Measurements from ENCODE around the gene MAGEB17.

MAGEB17 gene

DNA sequence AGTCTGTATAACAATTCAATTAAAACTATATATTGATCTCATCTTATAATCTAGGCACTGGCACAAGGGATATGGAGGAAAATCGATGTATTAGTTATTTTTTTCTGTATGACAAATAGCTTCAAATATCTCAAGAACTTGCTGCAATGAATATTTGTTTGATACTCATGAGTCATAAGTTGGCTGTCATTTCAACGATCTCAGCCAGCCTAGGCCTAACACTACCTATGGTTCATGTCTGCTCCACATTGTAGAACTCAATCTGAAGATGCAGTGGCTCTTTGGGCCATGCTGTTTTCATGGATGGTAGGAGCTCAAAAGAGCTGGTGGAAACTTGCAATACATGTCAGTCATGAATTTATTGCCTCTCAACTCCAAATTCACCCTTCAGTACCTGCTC, 44.7 kb downstream of the MAGEB17 start:
- no peak for DNase-seq

DNA sequence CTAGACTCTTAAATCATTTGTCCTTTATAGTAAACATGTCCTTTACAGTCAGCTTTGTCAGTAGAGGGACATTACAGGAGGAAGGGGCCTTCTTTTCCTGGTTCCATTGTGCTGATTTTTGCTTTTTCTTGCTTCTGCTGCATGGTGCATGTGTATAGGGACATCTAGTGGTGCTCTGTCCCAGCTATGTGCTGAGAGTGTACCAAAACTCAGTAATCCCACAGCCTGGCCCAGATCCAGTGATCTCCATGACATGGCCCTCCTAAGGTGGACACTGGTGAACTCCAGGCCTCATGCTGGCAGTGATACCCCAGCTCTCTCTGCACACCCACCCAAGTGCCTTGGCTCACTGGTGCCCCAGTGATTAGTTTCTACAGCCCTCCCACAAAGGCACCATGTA, 45.2 kb downstream of the MAGEB17 start:
- no peak for DNase-seq

DNA sequence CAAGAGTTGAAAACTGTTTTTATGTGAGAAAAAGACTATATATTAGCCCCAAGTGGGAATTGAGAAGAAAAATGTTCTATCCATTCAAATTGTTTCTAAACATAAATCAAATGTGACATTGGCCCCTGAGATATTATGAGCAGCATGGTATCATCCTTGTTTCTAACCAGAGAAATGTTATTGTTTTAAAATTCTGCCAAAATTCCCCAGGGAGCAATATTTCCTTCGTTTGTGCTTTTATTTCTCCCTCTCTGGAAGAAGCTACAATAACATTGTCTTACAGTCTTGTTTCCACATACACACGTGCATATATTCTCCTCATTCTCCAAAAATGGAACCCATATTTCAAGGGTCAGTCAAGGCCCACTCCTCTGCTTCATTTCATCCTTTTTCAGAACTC, 46.7 kb downstream of the MAGEB17 start:
- no peak for DNase-seq

DNA sequence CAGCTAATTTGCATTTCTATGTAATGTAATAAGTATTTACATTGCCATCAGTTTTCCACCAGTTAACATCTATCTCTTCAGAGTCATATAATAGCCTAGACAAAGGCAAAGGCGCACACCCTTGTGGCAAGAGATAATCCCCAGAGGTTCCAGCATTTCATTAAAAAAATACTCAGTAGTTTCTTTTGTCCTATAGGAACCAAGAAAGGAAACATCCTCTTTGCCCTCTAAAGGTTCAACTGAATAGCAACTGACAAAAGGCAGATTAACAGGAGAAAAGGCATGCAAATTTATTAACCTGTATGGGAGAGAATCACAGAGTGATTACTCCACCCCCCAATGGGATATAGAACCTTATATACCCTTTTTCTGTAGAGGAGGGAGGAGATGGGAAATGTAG, 48.4 kb downstream of the MAGEB17 start:
- DNase-seq = no peak

All from CD4-positive, alpha-beta T cell treated with Interleukin-6 for 4 hours (primary cell).